Measurements from ENCODE around the gene ARHGEF6.
A peak's percentile ranks its signal among the peaks of the same experiment; 100 is the strongest.

The ARHGEF6 gene

DNA sequence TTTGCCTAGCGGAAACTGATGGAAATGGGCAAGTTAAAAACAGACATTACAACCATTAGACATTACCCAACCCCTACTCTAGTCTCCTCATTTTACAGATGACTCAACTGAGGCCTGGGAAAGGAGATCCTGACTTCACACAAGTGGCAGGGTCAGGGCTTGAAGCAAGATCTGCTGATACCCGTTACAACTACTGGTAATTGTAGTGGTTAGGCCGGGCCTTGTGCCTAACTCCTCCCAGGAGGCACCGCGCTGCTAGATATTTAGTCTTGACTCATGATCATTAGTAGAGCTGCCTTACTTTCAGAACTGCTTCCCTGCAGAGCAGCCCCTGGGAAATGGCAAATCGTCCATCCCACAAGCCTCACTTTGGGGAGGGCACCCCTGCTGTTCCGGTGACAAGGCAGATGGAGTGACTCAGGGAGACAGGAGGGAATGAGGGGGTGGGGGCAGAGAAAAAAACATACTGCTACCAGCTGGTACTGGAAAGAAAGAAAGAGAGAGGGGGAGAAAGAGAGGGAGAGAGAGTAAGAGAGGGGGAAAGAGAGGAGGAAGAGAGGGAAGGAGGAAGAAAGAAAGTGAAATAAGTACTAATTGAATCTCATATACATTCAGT, 12.2 kb downstream of the ARHGEF6 start:
- Mint-ChIP-seq H3K4me3 (peak overlapping the region; percentile 78), H3K27me3 (peaks cover 19% of the 10 kb centered on the region), H3K27ac (peak overlapping the region; percentile 94), H3K4me1 (ENCODE audit: low read depth) (peaks cover 55% of the 10 kb centered on the region), H3K36me3 (ENCODE audit: low read depth) (peaks cover 18% of the 10 kb centered on the region), H3K9me3 (no peaks in the 10 kb centered on the region)
- DNase-seq, result peak; percentile 62

DNA sequence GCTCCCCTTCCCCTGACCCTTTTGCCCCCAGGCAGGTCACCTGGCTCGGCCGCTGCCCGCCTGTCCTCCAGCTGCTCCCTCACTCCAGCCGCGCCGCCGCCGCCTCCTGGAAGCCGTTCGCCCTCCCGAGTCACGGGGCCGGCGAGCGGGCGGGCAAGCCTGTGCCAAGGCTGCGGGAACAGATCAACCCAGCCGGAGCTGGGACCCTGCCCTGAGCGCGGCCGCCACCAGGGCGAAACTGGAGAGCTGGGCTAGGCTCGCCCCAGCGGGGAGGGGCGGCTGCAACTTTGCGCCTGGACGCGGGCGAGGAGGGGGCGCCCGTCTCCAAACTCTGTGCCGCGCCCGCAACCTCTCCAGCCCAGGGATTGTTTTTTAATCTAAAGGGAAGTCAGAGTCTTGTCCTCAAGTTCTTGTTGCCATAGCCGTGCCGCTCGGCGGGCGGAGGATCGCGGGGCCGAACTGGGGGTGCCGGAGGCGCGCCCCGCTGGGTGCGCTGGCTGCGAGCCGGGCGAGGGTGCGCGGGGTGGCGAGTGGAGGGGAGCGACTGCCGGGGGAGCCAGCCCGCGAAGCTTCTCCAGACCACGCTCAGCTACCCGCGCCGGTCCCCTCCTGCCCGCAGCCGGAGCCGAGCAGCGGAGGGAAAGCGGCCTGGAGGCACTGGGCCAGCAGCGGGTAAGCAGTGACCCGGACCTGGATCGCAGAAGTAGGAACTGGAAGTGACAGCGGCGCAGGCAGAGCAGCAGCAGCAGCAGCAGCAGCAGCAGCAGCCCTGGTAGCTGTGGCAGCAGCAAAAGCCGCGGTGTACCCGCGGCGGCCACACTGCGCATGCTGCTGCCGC, 13.4 kb downstream of the ARHGEF6 start:
- Mint-ChIP-seq H3K27ac (peak overlapping the region; percentile 94), H3K27me3 (peaks cover 25% of the 10 kb centered on the region), H3K4me1 (ENCODE audit: low read depth) (peaks cover 60% of the 10 kb centered on the region), H3K4me3 (peak overlapping the region; percentile 78), H3K36me3 (ENCODE audit: low read depth) (peaks cover 14% of the 10 kb centered on the region), H3K9me3 (no peaks in the 10 kb centered on the region)
- peak; percentile 74 for DNase-seq

DNA sequence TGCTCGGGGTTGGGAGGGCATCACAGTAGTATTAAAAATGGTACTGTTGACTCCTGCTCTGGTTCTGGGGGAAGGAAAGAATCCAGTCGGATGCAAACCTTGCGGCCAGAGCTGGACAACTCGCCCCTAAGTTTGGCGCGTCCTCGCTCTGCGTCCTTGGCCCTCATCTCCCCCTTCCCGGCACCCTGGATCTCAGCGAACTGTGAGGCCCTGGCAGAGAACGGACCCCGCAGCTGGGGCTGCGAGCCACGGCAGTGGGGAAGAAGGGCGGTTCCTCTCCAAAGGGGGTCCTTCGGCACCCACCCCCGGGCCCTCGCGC, 14.0 kb downstream of the ARHGEF6 start:
- Mint-ChIP-seq H3K9me3 (no peaks in the 10 kb centered on the region), H3K4me1 (ENCODE audit: low read depth) (peaks cover 58% of the 10 kb centered on the region), H3K36me3 (ENCODE audit: low read depth) (peaks cover 11% of the 10 kb centered on the region)

DNA sequence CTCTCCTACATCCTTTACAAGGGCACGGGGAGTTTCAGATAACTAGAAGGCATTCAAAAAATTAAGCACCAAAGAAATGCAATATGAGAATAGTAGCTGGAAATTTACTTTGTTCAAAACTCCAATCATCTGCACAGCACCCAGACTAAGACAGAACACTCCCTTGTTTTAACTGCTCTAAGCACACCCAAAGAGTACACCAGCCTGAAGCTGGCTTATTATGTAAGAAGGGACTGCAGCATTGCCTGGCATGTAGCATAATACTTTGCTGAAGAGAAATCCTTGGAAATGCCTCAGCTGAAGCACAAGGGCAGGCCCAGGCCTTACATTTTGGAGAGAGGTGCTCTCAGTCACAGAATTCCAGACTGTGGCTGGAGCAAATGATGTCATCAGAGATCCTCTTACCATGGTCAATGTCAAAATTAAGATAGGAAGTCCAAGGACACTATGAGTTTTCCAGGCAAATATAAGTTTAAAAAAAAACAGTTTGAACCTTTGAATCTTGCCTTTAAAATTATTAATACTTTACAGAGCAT, 14.8 kb downstream of the ARHGEF6 start:
- Mint-ChIP-seq H3K4me1 (ENCODE audit: low read depth) (peaks cover 62% of the 10 kb centered on the region), H3K36me3 (ENCODE audit: low read depth) (peaks cover 10% of the 10 kb centered on the region), H3K27ac (no peak overlapping the region), H3K4me3 (peak overlapping the region; percentile 78), H3K9me3 (no peaks in the 10 kb centered on the region), H3K27me3 (peaks cover 22% of the 10 kb centered on the region)
- DNase-seq, result no peak

More for the DNA sequence above, 14.0 kb downstream of the ARHGEF6 start:
- DNase-seq, result no peak
- Mint-ChIP-seq H3K27ac (peak overlapping the region; percentile 82), H3K27me3 (peaks cover 22% of the 10 kb centered on the region), H3K4me3 (peak overlapping the region; percentile 78)

DNA sequence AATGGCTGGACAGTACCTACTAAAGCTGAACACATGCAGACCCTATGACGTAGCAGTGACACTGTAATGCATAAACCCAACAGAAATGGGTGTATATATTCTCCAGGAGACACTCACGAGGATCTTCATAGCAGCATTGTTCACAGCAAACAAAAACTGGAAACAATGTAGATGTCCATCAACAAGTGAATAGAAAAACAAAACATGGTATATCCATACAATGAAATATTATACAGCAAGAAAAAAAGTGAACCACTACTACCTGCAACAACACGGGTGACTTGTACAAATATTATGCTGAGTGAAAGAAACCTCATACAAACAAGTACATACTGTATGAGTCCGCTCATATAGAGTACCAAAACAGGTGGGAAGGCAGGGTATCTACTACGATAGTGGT, 16.5 kb downstream of the ARHGEF6 start:
- no peak for DNase-seq
- H3K27ac Mint-ChIP-seq, result no peak overlapping the region
- H3K9me3 Mint-ChIP-seq, result no peaks in the 10 kb centered on the region
- H3K4me1 Mint-ChIP-seq (ENCODE audit: low read depth), result peaks cover 60% of the 10 kb centered on the region
- peaks cover 10% of the 10 kb centered on the region for H3K36me3 Mint-ChIP-seq (ENCODE audit: low read depth)
- no peak overlapping the region for H3K4me3 Mint-ChIP-seq
- peaks cover 22% of the 10 kb centered on the region for H3K27me3 Mint-ChIP-seq

DNA sequence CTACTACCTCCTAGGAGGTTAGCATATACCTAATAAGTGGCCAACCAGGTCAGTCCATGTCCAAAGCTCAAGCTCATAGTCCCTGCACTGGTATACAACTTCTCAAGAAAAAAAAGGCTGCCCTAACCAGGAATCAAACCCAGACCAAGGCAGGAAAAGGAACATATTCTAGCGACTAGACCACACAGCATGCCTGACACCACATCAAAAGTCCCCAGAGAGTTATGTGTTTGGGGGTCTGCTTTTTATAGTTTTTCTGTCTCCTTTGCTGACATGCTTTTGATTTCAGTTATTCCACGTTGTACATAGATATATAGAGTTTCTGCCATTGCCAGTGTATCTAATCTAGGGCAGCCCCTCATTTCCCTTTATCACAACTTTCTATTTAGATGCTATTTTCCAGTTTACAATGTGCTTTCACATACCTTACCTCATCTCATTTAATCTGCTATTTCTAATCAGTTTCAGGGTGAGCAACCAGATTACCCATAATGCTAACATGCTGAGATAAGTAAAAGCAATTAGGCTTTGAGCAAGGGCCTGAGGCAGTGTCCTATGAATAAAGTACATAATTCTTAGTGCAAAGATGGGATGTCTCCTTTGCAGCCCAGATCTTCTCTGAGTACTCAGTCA, 17.8 kb downstream of the ARHGEF6 start:
- Mint-ChIP-seq H3K36me3 (ENCODE audit: low read depth) (peaks cover 8% of the 10 kb centered on the region), H3K27ac (peak overlapping the region; percentile 76), H3K27me3 (peaks cover 23% of the 10 kb centered on the region), H3K4me3 (no peak overlapping the region), H3K4me1 (ENCODE audit: low read depth) (peaks cover 58% of the 10 kb centered on the region), H3K9me3 (no peaks in the 10 kb centered on the region)
- no peak for DNase-seq

DNA sequence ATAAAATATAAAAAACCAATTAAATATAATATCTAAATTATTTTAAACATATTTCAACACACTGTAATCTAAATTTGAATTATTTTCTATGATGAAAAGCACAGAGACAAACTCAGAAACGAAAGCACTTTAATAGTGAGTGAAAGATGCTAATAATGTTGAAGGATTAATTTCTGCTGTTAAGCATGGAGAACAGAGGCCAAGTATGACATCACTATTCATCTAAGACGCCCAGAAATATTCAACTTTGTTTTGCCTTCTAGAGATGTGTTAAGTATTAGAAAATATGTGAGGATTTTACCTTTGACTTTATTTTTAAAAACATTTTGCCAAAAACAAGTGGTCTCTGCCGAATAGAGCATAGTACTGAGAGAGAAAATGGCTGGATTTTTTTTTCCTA, 19.3 kb downstream of the ARHGEF6 start:
- no peak for DNase-seq
- H3K36me3 Mint-ChIP-seq (ENCODE audit: low read depth), result peaks cover 9% of the 10 kb centered on the region
- no peak overlapping the region for H3K4me3 Mint-ChIP-seq
- H3K9me3 Mint-ChIP-seq, result no peaks in the 10 kb centered on the region
- H3K27me3 Mint-ChIP-seq, result peaks cover 18% of the 10 kb centered on the region
- H3K4me1 Mint-ChIP-seq (ENCODE audit: low read depth), result peaks cover 59% of the 10 kb centered on the region
- no peak overlapping the region for H3K27ac Mint-ChIP-seq

DNA sequence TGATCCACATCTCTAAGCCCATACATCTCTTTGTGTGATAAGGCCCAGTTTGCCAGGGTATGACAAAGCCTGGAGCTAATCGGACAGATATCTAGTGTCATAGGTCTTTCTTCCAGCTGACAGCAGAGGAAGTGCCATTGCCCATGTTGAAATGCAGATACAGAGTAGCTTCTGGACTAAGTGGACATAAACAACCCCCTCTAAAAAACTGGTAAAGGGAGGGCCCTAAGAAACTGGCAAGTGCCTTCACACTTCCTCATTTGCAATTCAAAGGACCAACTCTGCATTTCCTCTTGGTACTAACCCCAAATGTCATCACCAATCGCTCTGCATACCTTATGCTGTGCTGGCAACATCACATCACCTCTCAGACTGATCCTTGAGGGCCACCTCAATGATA, 20.8 kb downstream of the ARHGEF6 start:
- Mint-ChIP-seq H3K36me3 (ENCODE audit: low read depth) (peaks cover 9% of the 10 kb centered on the region), H3K9me3 (no peaks in the 10 kb centered on the region), H3K4me1 (ENCODE audit: low read depth) (peaks cover 60% of the 10 kb centered on the region), H3K27me3 (peaks cover 21% of the 10 kb centered on the region), H3K4me3 (no peak overlapping the region), H3K27ac (peak overlapping the region; percentile 48)
- no peak for DNase-seq

DNA sequence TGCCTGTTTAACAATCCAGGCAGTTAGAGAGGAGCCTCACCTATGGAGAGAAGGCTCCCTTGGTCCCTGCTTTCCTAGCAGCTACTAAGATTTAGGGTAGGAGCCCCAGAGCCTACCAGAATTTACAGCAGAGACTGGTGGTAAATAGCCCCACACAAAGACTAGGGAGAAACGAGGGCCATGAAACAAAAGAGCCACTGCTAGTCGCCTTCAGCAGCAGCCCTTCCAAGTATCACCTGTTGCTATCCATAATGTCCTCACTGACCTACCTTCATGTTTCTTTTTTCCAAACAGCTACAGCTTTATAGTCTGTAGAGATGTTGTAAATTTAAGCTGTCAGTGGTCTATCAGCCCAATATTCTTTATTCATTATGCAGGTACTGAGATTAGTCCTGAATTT, 25.3 kb downstream of the ARHGEF6 start:
- H3K36me3 Mint-ChIP-seq (ENCODE audit: low read depth), result peaks cover 2% of the 10 kb centered on the region
- H3K9me3 Mint-ChIP-seq, result no peaks in the 10 kb centered on the region
- H3K27me3 Mint-ChIP-seq, result peaks cover 14% of the 10 kb centered on the region
- no peak overlapping the region for H3K4me3 Mint-ChIP-seq
- peak overlapping the region; percentile 11 for H3K27ac Mint-ChIP-seq
- peaks cover 68% of the 10 kb centered on the region for H3K4me1 Mint-ChIP-seq (ENCODE audit: low read depth)
- DNase-seq, result no peak

DNA sequence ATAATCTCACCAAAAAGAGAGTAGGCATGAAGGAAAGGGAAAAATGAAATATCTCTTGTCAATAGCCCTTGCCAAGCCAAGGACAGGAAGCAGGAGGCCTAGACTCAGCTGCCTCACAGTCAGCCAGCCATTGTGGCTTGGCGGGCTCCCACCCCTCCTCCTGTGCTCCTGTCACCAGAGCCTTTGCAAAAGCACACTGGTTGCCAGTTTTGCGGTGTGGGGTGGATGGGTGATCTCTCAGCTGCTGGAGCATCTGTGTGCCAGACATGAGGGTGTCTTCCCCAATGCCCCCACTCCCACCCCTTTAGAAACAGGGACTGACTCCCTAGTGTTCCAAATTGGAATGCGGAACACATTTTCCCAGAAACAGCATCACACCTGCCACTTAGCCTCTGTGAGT, 26.1 kb downstream of the ARHGEF6 start:
- H3K4me1 Mint-ChIP-seq (ENCODE audit: low read depth), result peaks cover 68% of the 10 kb centered on the region
- DNase-seq, result no peak
- peak overlapping the region; percentile 31 for H3K27ac Mint-ChIP-seq
- peaks cover 2% of the 10 kb centered on the region for H3K36me3 Mint-ChIP-seq (ENCODE audit: low read depth)
- H3K27me3 Mint-ChIP-seq, result peaks cover 14% of the 10 kb centered on the region
- H3K9me3 Mint-ChIP-seq, result no peaks in the 10 kb centered on the region
- no peak overlapping the region for H3K4me3 Mint-ChIP-seq

DNA sequence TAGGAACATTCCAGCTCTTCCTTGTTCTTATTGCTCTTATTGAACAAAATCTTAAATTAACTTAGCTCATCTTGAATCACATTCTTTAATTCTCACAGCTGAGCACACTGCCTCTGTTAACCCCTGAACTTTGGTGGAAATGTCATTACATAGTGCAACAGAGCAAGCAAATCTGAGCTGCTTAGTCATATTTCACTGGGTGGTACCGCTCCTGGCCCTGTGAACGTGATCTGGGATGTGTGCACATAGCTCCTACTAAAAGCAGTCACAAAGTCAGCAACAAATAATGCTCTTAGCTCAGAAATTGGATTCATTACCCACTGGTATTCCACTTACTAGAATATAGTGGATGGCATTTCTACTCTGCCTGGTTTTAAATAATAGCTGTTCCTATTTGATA, 27.9 kb downstream of the ARHGEF6 start:
- no peaks in the 10 kb centered on the region for H3K9me3 Mint-ChIP-seq
- no peak for DNase-seq
- H3K27me3 Mint-ChIP-seq, result peaks cover 10% of the 10 kb centered on the region
- H3K27ac Mint-ChIP-seq, result no peak overlapping the region
- H3K36me3 Mint-ChIP-seq (ENCODE audit: low read depth), result peaks cover 2% of the 10 kb centered on the region
- H3K4me1 Mint-ChIP-seq (ENCODE audit: low read depth), result peaks cover 75% of the 10 kb centered on the region
- no peak overlapping the region for H3K4me3 Mint-ChIP-seq

DNA sequence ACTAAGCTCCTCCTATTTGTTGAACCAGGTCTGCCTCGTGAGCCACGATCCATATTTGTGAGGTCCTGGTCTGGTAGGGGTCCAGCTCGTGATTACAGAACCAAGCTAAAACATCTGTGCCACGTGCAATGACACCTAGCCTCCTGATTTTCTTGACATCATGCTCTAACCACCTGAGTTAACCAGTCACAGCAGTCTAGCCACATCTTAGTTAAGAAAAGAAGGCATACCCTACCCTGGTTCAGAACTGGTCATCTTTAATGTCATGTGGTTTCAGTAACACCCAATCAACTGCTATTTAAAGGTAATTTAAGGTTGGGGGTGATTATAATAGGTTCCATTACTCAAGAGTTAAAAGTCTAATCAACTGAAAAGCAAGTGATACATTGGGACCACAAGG, 28.4 kb downstream of the ARHGEF6 start:
- no peaks in the 10 kb centered on the region for H3K36me3 Mint-ChIP-seq (ENCODE audit: low read depth)
- no peak for DNase-seq
- no peak overlapping the region for H3K27ac Mint-ChIP-seq
- peaks cover 78% of the 10 kb centered on the region for H3K4me1 Mint-ChIP-seq (ENCODE audit: low read depth)
- no peaks in the 10 kb centered on the region for H3K9me3 Mint-ChIP-seq
- no peak overlapping the region for H3K4me3 Mint-ChIP-seq
- H3K27me3 Mint-ChIP-seq, result peaks cover 10% of the 10 kb centered on the region

DNA sequence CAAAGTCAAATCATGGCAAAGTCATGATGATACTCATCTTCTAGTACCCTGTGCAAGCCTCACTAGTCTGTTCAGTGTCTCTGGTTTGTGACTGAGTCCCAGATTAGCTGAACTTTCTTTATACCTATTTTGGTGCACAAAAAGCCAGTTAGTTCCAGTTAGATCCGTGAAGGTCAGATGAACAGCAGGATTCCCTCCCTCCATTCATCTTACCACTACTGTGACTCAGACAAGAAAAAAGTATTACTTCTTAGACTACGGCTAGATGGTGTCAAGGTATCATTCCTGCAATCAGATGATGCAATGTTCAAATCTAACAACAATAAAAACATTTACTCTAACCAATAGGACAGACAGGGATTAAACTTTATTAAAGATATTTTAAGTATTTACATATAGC, 30.4 kb downstream of the ARHGEF6 start:
- H3K27ac Mint-ChIP-seq, result peak overlapping the region; percentile 41
- peaks cover 13% of the 10 kb centered on the region for H3K36me3 Mint-ChIP-seq (ENCODE audit: low read depth)
- H3K4me3 Mint-ChIP-seq, result no peak overlapping the region
- no peak for DNase-seq
- H3K27me3 Mint-ChIP-seq, result peaks cover 9% of the 10 kb centered on the region
- H3K4me1 Mint-ChIP-seq (ENCODE audit: low read depth), result peaks cover 83% of the 10 kb centered on the region
- no peaks in the 10 kb centered on the region for H3K9me3 Mint-ChIP-seq

DNA sequence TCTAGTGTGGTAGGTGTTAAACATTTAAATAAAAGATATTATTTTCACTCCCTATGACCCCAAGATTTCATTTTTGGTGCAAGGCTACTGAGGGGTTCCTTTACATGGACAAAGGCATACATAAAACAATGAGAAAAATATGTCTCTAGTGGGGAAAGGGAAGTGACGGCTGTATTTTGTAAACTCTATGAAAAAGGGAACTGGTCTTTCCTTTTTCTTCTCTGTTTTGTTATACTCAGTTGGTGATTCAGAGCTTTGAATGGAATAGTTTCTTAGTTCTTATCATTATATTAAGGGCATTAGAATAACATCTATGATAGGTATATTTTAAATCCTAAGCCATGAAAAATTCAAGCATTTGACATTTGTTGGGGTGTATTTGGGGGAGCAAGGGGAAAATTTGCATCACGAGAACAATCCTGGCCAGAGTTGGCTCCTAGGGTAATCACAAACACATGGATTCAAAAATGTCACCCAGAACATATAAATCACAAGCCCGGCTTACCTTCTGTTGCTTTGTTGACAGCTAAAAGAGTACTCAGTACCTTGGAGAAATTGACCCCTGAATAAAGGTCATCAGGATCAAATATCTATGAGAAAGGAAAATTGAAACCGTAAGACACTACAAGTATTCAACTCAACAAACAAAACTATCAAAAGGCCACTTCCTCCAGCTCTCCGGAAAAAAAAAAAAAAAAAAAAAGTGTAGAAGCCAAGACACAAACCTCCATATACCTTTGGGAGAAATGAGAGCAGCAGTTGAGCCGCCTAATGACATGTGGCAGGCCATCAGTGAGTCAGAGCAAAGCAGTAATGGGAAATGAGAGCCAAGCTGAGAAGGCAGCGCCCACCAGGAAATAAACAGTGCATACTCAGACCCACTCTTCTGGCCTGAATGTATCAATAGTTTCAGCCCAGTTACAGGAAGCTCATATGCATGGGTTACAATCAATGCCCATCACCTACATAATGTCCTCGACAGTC, 33.4 kb downstream of the ARHGEF6 start:
- Mint-ChIP-seq H3K27ac (peak overlapping the region; percentile 90), H3K27me3 (peaks cover 10% of the 10 kb centered on the region), H3K4me3 (peak overlapping the region; percentile 56), H3K4me1 (ENCODE audit: low read depth) (peaks cover 86% of the 10 kb centered on the region), H3K9me3 (no peaks in the 10 kb centered on the region), H3K36me3 (ENCODE audit: low read depth) (peaks cover 44% of the 10 kb centered on the region)
- DNase-seq, result no peak

Measured in activated T-cell treated with anti-CD3 and anti-CD28 coated beads, Interleukin-2, amount 50 U/mL, for 24 hours (primary cell).